Activated CD8-positive, alpha-beta memory T cell treated with anti-CD3 and anti-CD28 coated beads for 36 hours (primary cell): Measurements from ENCODE around the gene PP2D1. TPM values are rescaled to one million over a fixed set of nuclear protein-coding genes. Genes with fewer than 3 reads are reported as not detected.

Experiments used
- CTCF ChIA-PET: fragments of 350-600 bp; sonication (Branson Sonifier 250); formaldehyde crosslinking; loops from one replicate; lab custom pipeline; 2021; ENCODE audit warnings: antibody characterized with exemption; lab: Charles Lee
- POLR2A ChIA-PET: fragments of 350-600 bp; sonication (Branson Sonifier 250); formaldehyde crosslinking; loops from one replicate; lab custom pipeline; 2021; ENCODE audit warnings: antibody characterized with exemption; lab: Charles Lee
- total RNA-seq, 2 experiments: library from RNA; stranded (reverse); gene quantifications; one replicate each; pipeline ENCODE4 v1.2.3, GENCODE V29; 2021

PP2D1 gene, protein sequence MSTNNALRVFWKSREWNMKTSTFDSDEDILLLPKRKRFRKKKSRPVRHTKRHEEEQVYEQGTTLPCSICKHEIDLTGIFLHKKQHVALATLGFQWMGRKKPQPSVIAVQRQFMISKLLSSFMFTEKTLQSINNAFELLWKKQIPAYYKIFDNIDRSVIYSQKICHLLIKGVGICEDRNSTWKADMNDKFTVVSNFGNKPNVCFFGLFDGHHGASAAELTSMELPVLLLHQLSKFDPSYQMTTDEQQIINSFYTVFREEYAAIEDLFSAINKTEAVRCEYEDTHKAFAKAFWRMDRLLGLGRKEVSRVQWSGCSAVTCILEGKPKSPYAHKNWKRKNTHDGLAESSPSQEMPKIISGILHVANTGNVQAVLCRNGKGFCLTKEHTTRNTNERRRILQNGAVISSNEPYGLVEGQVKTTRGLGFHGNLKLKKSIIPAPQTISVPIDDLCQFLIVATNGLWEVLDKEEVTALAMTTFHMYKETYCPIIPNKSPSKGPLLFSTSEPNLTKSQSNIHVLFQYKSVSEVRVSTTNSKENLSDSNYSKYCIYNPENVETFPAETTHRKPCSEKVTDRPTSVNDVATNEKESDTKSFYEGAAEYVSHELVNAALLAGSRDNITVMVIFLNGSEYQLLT
- not detected for total RNA-seq

- ChIA-PET POLR2A (no interaction called here), CTCF (interaction anchor here (0.7 kb wide), 1 partner anchor 11 kb away, joined by 3 read pairs; no protein-coding TSS in a partner anchor)
Measured at GRCh38 chr3:20012164-20012563, at the start of gene PP2D1. Gene PP2D1, minus strand, starts transcription at chr3:20012264. Its CDS starts 192 bp downstream, at chr3:20012072.

DNA sequence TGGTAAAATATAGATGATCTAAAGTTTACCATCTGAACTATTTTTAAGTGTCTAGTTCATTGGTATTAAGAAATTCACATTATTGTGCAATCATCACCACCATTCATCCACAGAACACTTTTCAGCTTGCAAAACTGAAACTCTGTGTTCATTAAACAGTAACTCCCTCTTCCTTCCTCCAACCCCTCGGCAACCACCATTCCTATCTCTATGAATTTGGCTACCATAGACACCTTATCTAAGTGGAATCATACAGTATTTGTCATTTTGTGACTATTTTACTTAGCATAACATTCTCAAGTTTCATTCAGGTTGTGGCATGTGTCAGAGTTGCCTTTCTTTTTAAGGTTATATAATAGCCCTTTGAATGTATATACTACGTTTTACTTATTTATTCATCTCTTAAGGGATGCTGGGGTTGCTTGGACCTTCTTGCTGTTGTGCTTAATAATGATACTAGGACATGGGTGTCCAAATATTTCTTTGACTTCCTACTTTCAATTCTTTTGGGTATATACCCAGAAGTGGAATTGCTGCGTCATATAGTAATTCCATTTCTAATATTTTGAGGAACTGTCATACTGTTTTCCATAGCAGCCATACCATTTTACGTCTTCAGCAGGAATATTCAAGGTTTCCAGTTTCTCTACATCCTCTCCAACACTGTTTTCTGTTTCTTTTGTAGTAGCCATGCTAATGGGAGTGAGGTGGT, 49.1 kb upstream of the PP2D1 start:
- POLR2A ChIA-PET: no interaction called here
- CTCF ChIA-PET: no interaction called here

DNA sequence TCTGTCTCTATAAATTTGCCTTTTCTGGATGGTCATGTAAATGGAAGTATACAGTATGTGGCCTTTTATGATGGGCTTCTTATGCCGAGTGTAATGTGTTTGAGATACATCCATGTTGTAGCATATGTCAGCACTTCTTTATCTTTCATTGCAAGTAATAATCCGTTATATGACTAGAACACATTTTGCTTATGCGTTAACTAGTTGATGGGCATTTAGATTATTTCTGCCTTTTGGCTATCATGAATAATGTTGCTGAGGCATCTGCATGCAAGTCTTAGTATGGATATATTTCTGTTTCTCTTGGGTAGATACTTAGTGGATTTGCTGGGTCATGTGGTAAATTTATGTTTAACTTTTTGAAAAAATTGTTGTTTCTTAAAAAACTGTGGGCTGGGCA, 47.9 kb upstream of the PP2D1 start:
- ChIA-PET POLR2A (no interaction called here), CTCF (no interaction called here)

DNA sequence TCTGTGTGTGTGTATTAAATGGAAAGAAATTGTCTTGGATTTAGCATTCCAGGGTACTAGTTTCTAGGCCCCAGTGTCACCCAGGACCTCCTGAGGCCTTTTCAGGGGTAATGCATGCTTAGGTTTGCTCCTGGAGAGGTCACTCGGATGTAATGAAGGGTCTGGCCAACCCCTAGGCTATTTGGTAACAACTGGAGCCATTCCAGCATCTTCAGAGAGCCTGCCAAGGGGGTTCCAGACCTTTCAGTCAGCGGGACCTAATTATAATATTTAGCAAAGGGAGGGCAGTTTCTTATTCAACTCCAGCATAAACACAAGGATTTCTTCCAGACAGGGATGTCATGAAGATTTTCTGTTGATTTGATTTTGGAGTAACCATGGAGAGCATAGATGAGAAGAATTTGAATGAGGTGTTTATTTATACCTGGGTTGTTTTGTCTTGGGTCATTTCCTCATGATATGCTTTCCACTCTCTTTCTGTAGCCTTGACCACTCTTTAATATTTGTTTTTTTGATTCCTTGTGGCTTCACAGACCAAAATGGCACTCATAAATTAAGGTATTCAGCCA, 45.6 kb upstream of the PP2D1 start:
- CTCF ChIA-PET: interaction anchor here (1.2 to 2.3 kb wide), 2 partner anchors 16 to 22 kb away, joined by 4 to 7 read pairs; no protein-coding TSS in a partner anchor
- POLR2A ChIA-PET: interaction anchor here (0.7 to 2.7 kb wide), 4 partner anchors 14 to 129 kb away, joined by 3 to 16 read pairs (median 4); partner anchors contain the start of genes KAT2B and SGO1

DNA sequence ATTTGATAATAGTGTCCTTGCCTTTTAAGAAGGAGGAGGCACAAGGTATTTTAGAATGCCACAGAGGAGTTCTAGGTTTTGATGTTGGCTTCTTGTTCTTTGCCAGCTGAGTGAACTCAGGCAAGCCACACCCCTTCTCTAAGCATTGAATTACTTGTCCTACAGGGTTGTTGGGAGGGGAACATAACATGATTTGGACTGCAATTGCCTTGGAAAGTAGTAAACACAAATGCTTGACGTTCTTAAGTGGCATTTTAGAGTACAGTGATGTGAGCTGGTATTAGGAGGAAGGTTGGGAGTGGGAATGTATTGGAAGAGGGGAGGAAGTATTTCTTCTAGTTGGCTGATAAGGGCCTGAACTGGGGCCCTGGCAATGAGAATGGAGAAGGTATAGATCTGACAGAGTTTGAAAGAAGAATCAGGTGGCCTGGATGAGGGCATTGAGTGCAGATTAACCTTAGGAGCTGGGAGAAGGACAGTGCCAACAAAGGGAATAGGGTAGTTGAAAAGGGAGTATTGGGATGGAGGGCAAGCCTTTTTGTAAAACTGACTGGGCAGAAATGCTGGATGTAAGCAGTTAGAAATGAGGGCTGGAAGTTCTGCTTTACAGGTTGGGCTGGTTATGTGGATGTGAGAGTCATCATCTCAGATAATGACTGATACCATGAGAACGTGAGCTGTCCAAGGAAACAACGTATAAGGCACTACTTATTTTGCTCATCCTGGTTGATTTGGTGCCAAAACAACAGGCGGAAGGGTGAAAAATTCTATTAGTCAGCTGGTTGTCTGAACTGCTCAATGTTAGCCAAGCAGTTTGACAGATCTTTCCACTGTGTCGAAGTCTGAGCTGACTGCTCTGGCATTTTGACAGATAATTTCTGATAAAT, 44.9 kb upstream of the PP2D1 start:
- CTCF ChIA-PET: interaction anchor here (1.2 to 2.3 kb wide), 2 partner anchors 16 to 23 kb away, joined by 4 to 7 read pairs; no protein-coding TSS in a partner anchor
- POLR2A ChIA-PET: interaction anchor here (0.7 to 2.7 kb wide), 4 partner anchors 13 to 129 kb away, joined by 3 to 16 read pairs (median 4); partner anchors contain the start of genes KAT2B and SGO1

- ChIA-PET POLR2A (no interaction called here), CTCF (interaction anchor here (2.3 kb wide), 1 partner anchor 15 kb away, joined by 7 read pairs; no protein-coding TSS in a partner anchor)
Measured at GRCh38 chr3:20055842-20056241, 43.8 kb upstream of the PP2D1 start.

GRCh38 chr3:20055020-20055775, 43.1 kb upstream of the PP2D1 start:
- ChIA-PET CTCF (interaction anchor here (1.1 to 2.4 kb wide), 3 partner anchors 11 to 118 kb away, joined by 3 to 7 read pairs (median 7); no protein-coding TSS in a partner anchor), POLR2A (interaction anchor here (1.6 kb wide), 2 partner anchors 14 to 49 kb away, joined by 6 read pairs; no protein-coding TSS in a partner anchor)

GRCh38 chr3:20054549-20054987, 42.5 kb upstream of the PP2D1 start:
- CTCF ChIA-PET: interaction anchor here (1.0 to 2.4 kb wide), 4 partner anchors 10 to 117 kb away, joined by 3 to 7 read pairs (median 4); no protein-coding TSS in a partner anchor

GRCh38 chr3:20052851-20053250, 40.8 kb upstream of the PP2D1 start:
- CTCF ChIA-PET: no interaction called here
- POLR2A ChIA-PET: no interaction called here

More at GRCh38 chr3:20054549-20054987, 42.5 kb upstream of the PP2D1 start:
- POLR2A ChIA-PET: interaction anchor here (1.6 kb wide), 2 partner anchors 13 to 49 kb away, joined by 6 read pairs; no protein-coding TSS in a partner anchor

- ChIA-PET CTCF (interaction anchor here (1.1 kb wide), 1 partner anchor 25 kb away, joined by 3 read pairs; no protein-coding TSS in a partner anchor), POLR2A (interaction anchor here (2.0 kb wide), 1 partner anchor 9 kb away, joined by 8 read pairs; no protein-coding TSS in a partner anchor)
Measured at GRCh38 chr3:20051123-20051806, 39.2 kb upstream of the PP2D1 start.

GRCh38 chr3:20047976-20048883, 36.2 kb upstream of the PP2D1 start:
- CTCF ChIA-PET: no interaction called here
- POLR2A ChIA-PET: no interaction called here

- ChIA-PET POLR2A (no interaction called here), CTCF (interaction anchor here (0.7 kb wide), 1 partner anchor 24 kb away, joined by 3 read pairs; no protein-coding TSS in a partner anchor)
Measured at GRCh38 chr3:20047341-20047779, 35.3 kb upstream of the PP2D1 start.

GRCh38 chr3:20046556-20046955, 34.5 kb upstream of the PP2D1 start:
- CTCF ChIA-PET: no interaction called here

DNA sequence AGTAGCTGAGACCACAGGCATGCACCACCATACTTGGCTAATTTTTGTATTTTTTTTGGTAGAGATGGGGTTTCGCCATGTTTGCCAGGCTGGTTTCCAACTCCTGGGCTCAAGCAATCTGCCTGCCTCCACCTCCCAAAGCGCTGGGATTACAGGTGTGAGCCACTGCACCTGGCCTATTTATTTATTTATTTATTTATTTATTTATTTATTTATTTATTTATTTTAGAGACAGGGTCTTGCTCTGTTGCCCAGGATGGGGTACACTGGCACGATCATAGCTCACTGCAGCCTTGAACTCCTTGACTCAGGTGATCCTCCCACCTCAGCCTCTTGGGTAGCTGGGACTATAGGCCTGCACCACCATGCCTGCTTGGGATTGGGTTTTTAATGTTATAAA, 33.1 kb upstream of the PP2D1 start:
- POLR2A ChIA-PET: interaction anchor here (0.6 kb wide), 1 partner anchor 265 kb away, joined by 3 read pairs; no protein-coding TSS in a partner anchor

More at GRCh38 chr3:20046556-20046955, 34.5 kb upstream of the PP2D1 start:
- POLR2A ChIA-PET: no interaction called here

GRCh38 chr3:20043825-20044224, 31.8 kb upstream of the PP2D1 start:
- CTCF ChIA-PET: interaction anchor here (0.6 to 1.3 kb wide), 2 partner anchors 11 to 141 kb away, joined by 3 to 7 read pairs; no protein-coding TSS in a partner anchor
- POLR2A ChIA-PET: interaction anchor here (1.7 kb wide), 1 partner anchor 14 kb away, joined by 6 read pairs; no protein-coding TSS in a partner anchor

More for the DNA sequence above, 33.1 kb upstream of the PP2D1 start:
- CTCF ChIA-PET: interaction anchor here (0.8 to 1.3 kb wide), 2 partner anchors 9 to 15 kb away, joined by 3 to 7 read pairs; no protein-coding TSS in a partner anchor
